H9 (cell line): Measurements from ENCODE around the gene CELA2A. TPM values are rescaled to one million over a fixed set of nuclear protein-coding genes. Genes with fewer than 3 reads are reported as not detected.
"Not testable (repeated sequence)": the region's sequence is repeated elsewhere in the genome, so short reads cannot be mapped to it uniquely, and the experiment has no call there.

ENCODE experiments used
- DNase-seq: peaks from one replicate; pipeline ENCODE4 v3.0.0-alpha.2; 2017
- H2AFZ ChIP-seq: one replicate; pipeline ENCODE4 v1.6.1; 2013; ENCODE audit warnings: mild to moderate bottlenecking, low read length, control low read depth, moderate library complexity
- H2AK5ac ChIP-seq: 2 replicates; pipeline ENCODE4 v1.6.1; 2013; ENCODE audit warnings: low read length, control low read depth, mixed read lengths; ENCODE audit not compliant: insufficient read length
- H2BK120ac ChIP-seq: one replicate; pipeline ENCODE4 v1.6.1; 2013; ENCODE audit warnings: low read depth, mild to moderate bottlenecking, low read length, control low read depth, inconsistent platforms; ENCODE audit not compliant: poor library complexity, severe bottlenecking
- H2BK12ac ChIP-seq: 2 replicates; pipeline ENCODE4 v1.6.1; 2013; ENCODE audit warnings: low read length, control low read depth, mixed read lengths, low read depth; ENCODE audit not compliant: insufficient read length
- H2BK15ac ChIP-seq: 2 replicates; pipeline ENCODE4 v1.6.1; 2013; ENCODE audit warnings: low read depth, low read length, control low read depth
- H2BK20ac ChIP-seq: one replicate; pipeline ENCODE4 v1.6.1; 2013; ENCODE audit warnings: low read depth, mild to moderate bottlenecking, low read length, control low read depth, inconsistent platforms; ENCODE audit not compliant: poor library complexity, severe bottlenecking
- H2BK5ac ChIP-seq: 2 replicates; pipeline ENCODE4 v1.6.1; 2013; ENCODE audit warnings: low read length, control low read depth, mixed read lengths; ENCODE audit not compliant: insufficient read length
- H3K14ac ChIP-seq: 2 replicates; pipeline ENCODE4 v1.6.1; 2013; ENCODE audit warnings: low read length, control low read depth; ENCODE audit not compliant: insufficient read depth
- H3K18ac ChIP-seq: 2 replicates; pipeline ENCODE4 v1.6.1; 2013; ENCODE audit warnings: low read depth, mild to moderate bottlenecking, mixed read lengths, low read length, control low read depth; ENCODE audit not compliant: insufficient read length
- H3K23ac ChIP-seq: 2 replicates; pipeline ENCODE4 v1.6.1; 2013; ENCODE audit warnings: low read length, control low read depth, mixed read lengths, low read depth; ENCODE audit not compliant: insufficient read length
- H3K23me2 ChIP-seq: 2 replicates; pipeline ENCODE4 v1.6.1; 2013; ENCODE audit warnings: low read depth, mild to moderate bottlenecking, mixed read lengths, low read length, control low read depth; ENCODE audit not compliant: insufficient read length, poor library complexity, severe bottlenecking
- H3K27ac ChIP-seq: 2 replicates; pipeline ENCODE4 v1.5.1; 2013; ENCODE audit warnings: low read length, control low read depth, mixed read lengths, low read depth; ENCODE audit not compliant: insufficient read length
- H3K27me3 ChIP-seq: 2 replicates; pipeline ENCODE4 v1.6.1; 2013; ENCODE audit warnings: low read length, control low read depth, inconsistent platforms; ENCODE audit not compliant: insufficient read depth
- H3K4ac ChIP-seq: 2 replicates; pipeline ENCODE4 v1.6.1; 2013; ENCODE audit warnings: low read depth, mild to moderate bottlenecking, control low read depth, inconsistent platforms, low read length, moderate library complexity
- H3K4me1 ChIP-seq: 2 replicates; pipeline ENCODE4 v1.6.1; 2013; ENCODE audit warnings: low read length, control low read depth, inconsistent platforms; ENCODE audit not compliant: insufficient read depth
- H3K4me2 ChIP-seq: 2 replicates; pipeline ENCODE4 v1.6.1; 2013; ENCODE audit warnings: low read length, control low read depth, mixed read lengths; ENCODE audit not compliant: insufficient read length, insufficient read depth
- H3K56ac ChIP-seq: 2 replicates; pipeline ENCODE4 v1.6.1; 2013; ENCODE audit warnings: low read depth, mild to moderate bottlenecking, mixed read lengths, low read length, control low read depth; ENCODE audit not compliant: insufficient read length
- H3K79me1 ChIP-seq: 2 replicates; pipeline ENCODE4 v1.6.1; 2013; ENCODE audit warnings: low read depth, mild to moderate bottlenecking, moderate library complexity, low read length, control low read depth, inconsistent platforms; ENCODE audit not compliant: insufficient read depth, poor library complexity, severe bottlenecking
- H3K79me2 ChIP-seq: 2 replicates; pipeline ENCODE4 v1.6.1; 2013; ENCODE audit warnings: low read length, control low read depth, inconsistent platforms; ENCODE audit not compliant: insufficient read depth
- H3K9ac ChIP-seq: 2 replicates; pipeline ENCODE4 v1.6.1; 2013; ENCODE audit warnings: low read length, control low read depth, mixed read lengths; ENCODE audit not compliant: insufficient read length; ENCODE audit errors: extremely low read depth
- H3K9me3 ChIP-seq: one replicate; pipeline ENCODE4 v1.6.1; 2013; ENCODE audit warnings: low read depth, low read length, inconsistent platforms; ENCODE audit not compliant: control insufficient read depth
- H3T11ph ChIP-seq: one replicate; pipeline ENCODE4 v1.6.1; 2013; ENCODE audit warnings: mild to moderate bottlenecking, low read length, control low read depth, inconsistent platforms
- H4K20me1 ChIP-seq: one replicate; pipeline ENCODE4 v1.6.1; 2013; ENCODE audit not compliant: control insufficient read depth, insufficient read length, insufficient read depth
- H4K5ac ChIP-seq: 2 replicates; pipeline ENCODE4 v1.6.1; 2013; ENCODE audit warnings: low read depth, mild to moderate bottlenecking, mixed read lengths, low read length, control low read depth; ENCODE audit not compliant: insufficient read length
- H4K8ac ChIP-seq: replicated peaks from 2 replicates; pipeline ENCODE4 v1.6.1; 2013; ENCODE audit warnings: low read length, control low read depth, mixed read lengths, low read depth; ENCODE audit not compliant: insufficient read length
- H4K91ac ChIP-seq: 2 replicates; pipeline ENCODE4 v1.6.1; 2013; ENCODE audit warnings: low read depth, mild to moderate bottlenecking, moderate library complexity, mixed read lengths, low read length, control low read depth; ENCODE audit not compliant: insufficient read length
- H3K27ac Mint-ChIP-seq, 3 experiments: 2 replicates in 2 of 3; 3 replicates in 1 of 3; pipeline ENCODE4 v1.8.0; 2020 to 2021; ENCODE audit warnings: mixed read lengths in 3 of 3, mild to moderate bottlenecking in 1 of 3, moderate library complexity in 1 of 3
- H3K27me3 Mint-ChIP-seq: 2 replicates; pipeline ENCODE4 v1.8.0; 2021; ENCODE audit warnings: low read depth, mild to moderate bottlenecking, moderate library complexity, mixed read lengths
- H3K36me3 Mint-ChIP-seq, 3 experiments: 2 replicates in 2 of 3; 3 replicates in 1 of 3; pipeline ENCODE4 v1.8.0; 2020 to 2021; ENCODE audit warnings: low read depth in 3 of 3, mixed read lengths in 3 of 3; ENCODE audit not compliant: insufficient read depth in 1 of 3
- H3K4me1 Mint-ChIP-seq, 2 experiments: 2 replicates each; pipeline ENCODE4 v1.8.0; 2020; ENCODE audit warnings: mixed read lengths in 2 of 2
- H3K4me3 Mint-ChIP-seq, 2 experiments: 2 replicates in 1 of 2; 3 replicates in 1 of 2; pipeline ENCODE4 v1.8.0; 2020 to 2021; ENCODE audit warnings: mild to moderate bottlenecking in 2 of 2, mixed read lengths in 2 of 2, moderate library complexity in 1 of 2
- H3K9me3 Mint-ChIP-seq, 2 experiments: 2 replicates in 1 of 2; 3 replicates in 1 of 2; pipeline ENCODE4 v1.8.0; 2020; ENCODE audit warnings: mild to moderate bottlenecking in 2 of 2, mixed read lengths in 2 of 2, moderate library complexity in 1 of 2
- whole genome bisulfite sequencing: extraction: QIAGEN DNeasy Blood & Tissue Kit; methylation state at CpG from one replicate; pipeline ENCODE4 v1.1.7; 2013; ENCODE audit warnings: missing lambda C conversion rate, low lambda C conversion rate, mixed read lengths; ENCODE audit not compliant: insufficient read length; ENCODE audit errors: extremely low coverage; 5-methylcytosine and 5-hydroxymethylcytosine counted together
- total RNA-seq: library from RNA; stranded (reverse); gene quantifications from 2 replicates; pipeline ENCODE4 v1.2.1, GENCODE V29; 2021
- TF ChIP-seq, protein P1 (sequence below): fragments of 200-600 bp; sonication (generic); conservative IDR thresholded peaks from 3 replicates; pipeline ENCODE4 v1.8.0; 2021; ENCODE audit warnings: antibody characterized with exemption, mild to moderate bottlenecking

The CELA2A gene
- total RNA-seq, 1 experiment from 2014 or later, result not detected

DNA sequence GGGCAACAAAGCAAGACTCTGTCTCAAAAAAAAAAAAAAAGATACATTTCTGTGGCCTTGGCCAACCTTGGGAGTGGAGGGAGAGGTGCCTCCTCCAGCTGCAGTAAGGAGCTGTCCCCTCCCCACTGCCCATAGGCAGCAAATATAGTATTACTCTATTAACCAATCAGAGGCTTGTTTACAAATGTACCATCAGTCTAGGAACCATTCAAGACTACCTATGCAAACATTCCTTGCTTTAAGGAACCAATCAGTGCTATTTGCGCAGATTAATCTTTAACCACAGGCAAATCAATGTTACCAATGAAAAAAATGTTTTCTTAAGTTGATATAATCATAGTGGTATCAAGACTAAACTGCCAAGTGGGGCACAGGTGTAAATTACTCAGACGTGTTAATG, 1.1 kb downstream of the CELA2A start:
- H3K4me3 Mint-ChIP-seq, result no peak overlapping the region
- no peaks in the 10 kb centered on the region for H3K9me3 ChIP-seq
- no peak overlapping the region for H3K56ac ChIP-seq
- H3K36me3 Mint-ChIP-seq, result no peaks in the 10 kb centered on the region
- no peak overlapping the region for H4K8ac ChIP-seq
- H4K5ac ChIP-seq, result no peak overlapping the region
- no peak overlapping the region for H3T11ph ChIP-seq
- no peaks in the 10 kb centered on the region for H4K20me1 ChIP-seq
- TF ChIP-seq, protein P1, sequence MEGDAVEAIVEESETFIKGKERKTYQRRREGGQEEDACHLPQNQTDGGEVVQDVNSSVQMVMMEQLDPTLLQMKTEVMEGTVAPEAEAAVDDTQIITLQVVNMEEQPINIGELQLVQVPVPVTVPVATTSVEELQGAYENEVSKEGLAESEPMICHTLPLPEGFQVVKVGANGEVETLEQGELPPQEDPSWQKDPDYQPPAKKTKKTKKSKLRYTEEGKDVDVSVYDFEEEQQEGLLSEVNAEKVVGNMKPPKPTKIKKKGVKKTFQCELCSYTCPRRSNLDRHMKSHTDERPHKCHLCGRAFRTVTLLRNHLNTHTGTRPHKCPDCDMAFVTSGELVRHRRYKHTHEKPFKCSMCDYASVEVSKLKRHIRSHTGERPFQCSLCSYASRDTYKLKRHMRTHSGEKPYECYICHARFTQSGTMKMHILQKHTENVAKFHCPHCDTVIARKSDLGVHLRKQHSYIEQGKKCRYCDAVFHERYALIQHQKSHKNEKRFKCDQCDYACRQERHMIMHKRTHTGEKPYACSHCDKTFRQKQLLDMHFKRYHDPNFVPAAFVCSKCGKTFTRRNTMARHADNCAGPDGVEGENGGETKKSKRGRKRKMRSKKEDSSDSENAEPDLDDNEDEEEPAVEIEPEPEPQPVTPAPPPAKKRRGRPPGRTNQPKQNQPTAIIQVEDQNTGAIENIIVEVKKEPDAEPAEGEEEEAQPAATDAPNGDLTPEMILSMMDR, result no peak
- no peak overlapping the region for H3K14ac ChIP-seq
- H3K27ac ChIP-seq, result no peak overlapping the region
- no peak overlapping the region for H2BK20ac ChIP-seq
- H2BK15ac ChIP-seq, result no peak overlapping the region
- H2AFZ ChIP-seq, result no peak overlapping the region
- no peak overlapping the region for H3K9ac ChIP-seq
- no peaks in the 10 kb centered on the region for H3K23me2 ChIP-seq
- no peaks in the 10 kb centered on the region for H3K9me3 Mint-ChIP-seq
- no peak overlapping the region for H3K23ac ChIP-seq
- no peak overlapping the region for H4K91ac ChIP-seq
- H3K18ac ChIP-seq, result no peak overlapping the region
- H3K4me1 Mint-ChIP-seq, result peaks cover 11 to 20% of the 10 kb centered on the region in 2 experiments
- WGBS, result no CpG with 5 or more reads among the region's 2 CpGs
- no peak overlapping the region for H2BK120ac ChIP-seq
- no peak overlapping the region for H2BK12ac ChIP-seq
- no peak overlapping the region for H3K4ac ChIP-seq
- H2BK5ac ChIP-seq, result no peak overlapping the region
- H3K27me3 ChIP-seq, result no peaks in the 10 kb centered on the region
- no peaks in the 10 kb centered on the region for H3K79me1 ChIP-seq
- DNase-seq, result no peak
- no peaks in the 10 kb centered on the region for H3K27me3 Mint-ChIP-seq
- no peaks in the 10 kb centered on the region for H3K79me2 ChIP-seq
- H3K4me1 ChIP-seq, result no peaks in the 10 kb centered on the region
- H2AK5ac ChIP-seq, result no peak overlapping the region
- no peak overlapping the region for H3K27ac Mint-ChIP-seq
- no peak overlapping the region for H3K4me2 ChIP-seq

DNA sequence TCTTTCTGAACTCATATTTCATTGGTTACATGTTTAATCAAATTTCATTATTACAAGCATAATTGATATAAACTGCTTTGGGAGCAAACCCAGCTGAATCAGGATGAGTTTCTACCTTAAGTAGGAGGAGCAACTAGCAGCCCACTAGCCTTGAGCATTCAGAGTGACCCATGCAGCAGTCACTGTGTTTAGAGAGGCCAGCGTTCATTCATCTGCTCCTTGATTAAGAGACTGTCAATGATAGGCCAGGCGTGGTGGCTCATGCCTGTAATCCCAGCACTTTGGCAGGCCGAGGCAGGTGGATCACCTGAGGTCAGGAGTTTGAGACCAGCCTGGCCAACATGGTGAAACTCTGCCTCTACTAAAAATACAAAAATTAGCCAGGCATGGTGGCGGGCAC, 1.9 kb downstream of the CELA2A start:
- H2BK120ac ChIP-seq, H3K4me3 Mint-ChIP-seq, H3K4ac ChIP-seq, H3K27ac Mint-ChIP-seq, H3K27me3 Mint-ChIP-seq, H3K14ac ChIP-seq, H4K5ac ChIP-seq, H3K4me1 ChIP-seq, H2AFZ ChIP-seq, H2BK5ac ChIP-seq, H4K8ac ChIP-seq, H3K79me1 ChIP-seq, H3K79me2 ChIP-seq, H3K4me2 ChIP-seq, H3K9me3 ChIP-seq, H3K36me3 Mint-ChIP-seq, H2BK20ac ChIP-seq, H2BK12ac ChIP-seq, H3K9me3 Mint-ChIP-seq, H3K18ac ChIP-seq, H3K9ac ChIP-seq, H3K56ac ChIP-seq, H2BK15ac ChIP-seq, DNase-seq, H3K23me2 ChIP-seq, H3T11ph ChIP-seq, H4K20me1 ChIP-seq, H2AK5ac ChIP-seq, H3K23ac ChIP-seq, H3K27me3 ChIP-seq, H4K91ac ChIP-seq, H3K27ac ChIP-seq: not testable (repeated sequence)
- peaks cover 13 to 24% of the 10 kb centered on the region in 2 experiments for H3K4me1 Mint-ChIP-seq
- no CpG with 5 or more reads among the region's 4 CpGs for WGBS
